ENCODE results near the gene ZNF329. TPM values are rescaled to one million over a fixed set of nuclear protein-coding genes. Genes with fewer than 3 reads are reported as not detected.

Gene ZNF329
- total RNA-seq, 1 experiment from 2014 or later = 14.5 TPM

DNA sequence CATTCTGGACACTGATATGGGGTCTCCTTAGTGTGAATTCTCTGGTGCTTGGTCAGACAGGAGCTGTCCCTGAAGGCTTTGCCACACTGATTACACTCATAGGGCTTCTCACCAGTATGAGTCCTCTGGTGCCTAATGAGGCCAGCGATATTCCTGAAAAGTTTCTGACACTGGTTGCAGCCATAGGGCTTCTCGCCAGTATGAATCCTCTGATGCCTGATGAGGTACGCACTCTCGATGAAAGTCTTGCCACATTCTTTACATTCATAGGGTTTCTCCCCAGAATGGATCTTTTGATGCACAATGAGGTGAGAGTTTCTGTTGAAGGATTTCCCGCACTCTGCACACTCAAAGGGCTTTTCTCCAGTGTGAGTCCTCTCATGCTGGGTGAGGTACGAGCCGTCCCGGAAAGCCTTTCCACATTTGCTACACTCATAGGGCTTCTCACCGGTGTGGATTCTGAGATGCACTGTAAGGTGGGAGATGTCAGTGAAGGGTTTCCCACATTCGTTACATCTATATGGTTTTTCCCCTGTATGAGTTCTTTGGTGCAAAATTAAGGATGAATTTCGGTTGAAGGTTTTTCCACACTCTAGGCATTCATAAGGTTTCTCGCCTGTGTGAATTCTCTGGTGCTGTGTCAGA lies 22.4 kb downstream of the ZNF329 start:
- in situ Hi-C loops (cut with HindIII; ENCODE audit: low sequenced_read_pairs) = no loop called here
- no peak for DNase-seq (ENCODE audit: low spot score)

DNA sequence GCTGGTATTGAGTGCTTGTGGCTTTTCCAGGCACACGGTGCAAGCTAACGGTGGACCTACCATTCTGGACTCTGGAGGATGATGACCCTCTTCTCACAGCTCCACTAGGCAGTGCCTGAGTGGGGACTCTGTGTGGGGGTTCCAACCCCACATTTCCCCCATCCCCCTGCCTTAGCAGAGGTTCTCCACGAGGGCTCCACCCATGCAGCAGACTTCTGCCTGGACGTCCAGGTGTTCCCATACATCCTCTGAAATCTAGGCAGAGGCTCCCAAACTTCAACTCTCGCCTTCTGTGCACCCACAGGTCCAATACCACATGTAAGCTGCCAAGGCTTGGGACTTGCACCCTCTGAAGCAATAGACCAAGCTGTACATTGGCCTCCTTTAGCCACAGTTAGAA lies 27.2 kb downstream of the ZNF329 start:
- in situ Hi-C loops (cut with HindIII; ENCODE audit: low sequenced_read_pairs) = no loop called here
- no peak for DNase-seq (ENCODE audit: low spot score)

DNA sequence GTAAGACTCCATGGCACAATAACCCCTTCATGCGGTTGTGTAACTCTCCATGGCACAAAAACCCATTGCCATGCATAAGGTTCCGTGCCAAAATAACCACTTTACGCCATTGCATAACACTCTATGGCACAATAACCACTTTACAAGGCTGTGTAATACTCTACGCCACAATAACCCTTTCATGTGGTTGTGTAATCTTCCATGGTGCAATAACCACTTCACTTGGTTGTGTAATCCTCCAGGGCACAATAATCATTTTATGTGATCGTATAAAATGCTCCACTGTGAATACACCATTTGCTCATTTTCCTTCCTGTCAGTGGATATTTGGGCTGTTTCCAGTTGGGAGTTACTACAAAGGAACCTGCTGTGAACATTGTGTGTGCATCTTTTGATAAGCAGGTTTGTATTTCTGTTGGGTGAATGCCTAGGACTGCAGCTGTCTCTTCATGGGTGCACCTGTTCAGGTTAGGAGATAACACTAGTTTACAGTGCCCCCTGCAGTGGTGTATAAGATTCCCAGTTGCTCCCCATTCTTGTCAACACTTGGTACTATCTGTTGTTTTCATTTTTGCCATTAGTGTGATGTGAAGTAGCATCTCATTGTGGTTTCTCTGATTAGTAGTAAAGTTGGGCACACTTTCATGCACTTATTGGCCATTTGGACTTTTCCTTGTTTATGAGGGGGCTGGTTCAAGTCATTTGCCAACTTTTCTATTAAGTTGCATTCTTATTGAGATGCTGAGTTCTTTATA lies 31.4 kb downstream of the ZNF329 start:
- no peak for DNase-seq (ENCODE audit: low spot score)
- in situ Hi-C loops (cut with HindIII; ENCODE audit: low sequenced_read_pairs) = no loop called here

DNA sequence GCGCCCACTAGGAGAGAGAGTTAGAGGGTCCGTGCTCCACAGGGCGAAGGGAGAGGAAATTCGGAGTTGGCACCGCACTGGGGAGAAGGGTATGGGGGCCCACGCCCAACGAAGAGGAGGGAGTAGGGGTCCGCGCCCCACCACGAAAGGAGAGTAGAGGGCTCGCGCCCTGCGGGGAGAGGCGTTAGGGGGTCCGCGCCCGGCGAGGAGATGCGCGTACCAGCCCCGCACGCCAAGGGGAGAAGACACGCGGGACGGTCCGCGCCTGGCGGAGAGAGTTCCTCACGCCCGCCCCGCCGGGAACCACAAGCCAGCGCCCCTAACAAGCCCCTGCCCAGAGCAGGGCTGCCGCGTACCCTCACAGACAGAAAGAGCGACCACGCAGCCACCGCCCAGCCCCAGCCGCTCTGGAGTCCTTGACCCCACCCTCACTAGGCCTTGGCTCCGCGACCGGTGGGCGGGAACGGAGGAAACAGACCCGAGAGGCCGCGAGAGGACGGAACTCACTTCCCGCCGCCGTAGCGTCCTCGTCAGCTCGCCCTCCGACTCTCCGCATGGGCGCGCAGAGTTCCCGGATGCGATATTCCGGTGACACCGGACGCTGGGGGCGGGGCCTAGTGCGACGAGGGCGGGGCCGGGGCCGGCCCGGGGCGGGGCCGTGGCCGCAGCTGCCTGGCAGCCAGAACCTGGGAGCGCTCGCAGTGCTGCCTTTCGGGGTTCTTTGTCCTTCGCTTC lies 32.6 kb downstream of the ZNF329 start:
- in situ Hi-C loops (cut with HindIII; ENCODE audit: low sequenced_read_pairs) = no loop called here
- peak; percentile 86 for DNase-seq (ENCODE audit: low spot score)

DNA sequence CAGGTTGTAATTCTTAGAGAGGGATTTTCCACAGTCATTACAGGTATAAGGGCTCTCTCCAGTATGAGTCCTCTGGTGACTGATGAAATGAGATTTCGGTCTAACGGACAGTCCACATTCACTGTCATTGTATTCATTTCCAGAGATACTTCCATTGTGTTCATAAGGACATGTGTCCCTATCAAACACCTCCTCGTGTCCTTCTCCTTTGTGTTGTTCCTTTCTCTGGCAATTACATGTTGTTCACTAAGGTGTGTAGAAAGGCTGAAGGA lies 42.1 kb downstream of the ZNF329 start:
- DNase-seq (ENCODE audit: low spot score) = no peak
- in situ Hi-C loops (cut with HindIII; ENCODE audit: low sequenced_read_pairs) = no loop called here

GRCh38 chr19:58107778-58108545 lies 42.6 kb downstream of the ZNF329 start:
- DNase-seq (ENCODE audit: low spot score) = no peak
- in situ Hi-C loops (cut with HindIII; ENCODE audit: low sequenced_read_pairs) = no loop called here

DNA sequence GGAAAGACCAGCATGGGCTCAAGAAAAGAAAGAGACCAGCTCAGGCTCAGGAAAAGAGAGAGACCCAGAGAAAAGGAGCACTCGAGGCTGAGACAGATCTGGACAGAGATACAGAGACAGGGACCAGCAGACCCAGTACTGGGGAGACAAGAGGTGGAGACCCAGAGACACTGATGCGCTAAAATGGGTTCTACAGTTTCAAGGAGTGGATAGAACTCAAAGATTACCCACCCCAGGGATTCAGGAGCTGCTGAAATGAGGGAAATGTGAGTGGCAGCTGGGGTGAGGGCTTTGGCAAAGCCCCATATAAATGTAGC lies 51.9 kb downstream of the ZNF329 start:
- DNase-seq (ENCODE audit: low spot score) = no peak
- in situ Hi-C loops (cut with HindIII; ENCODE audit: low sequenced_read_pairs) = no loop called here

DNA sequence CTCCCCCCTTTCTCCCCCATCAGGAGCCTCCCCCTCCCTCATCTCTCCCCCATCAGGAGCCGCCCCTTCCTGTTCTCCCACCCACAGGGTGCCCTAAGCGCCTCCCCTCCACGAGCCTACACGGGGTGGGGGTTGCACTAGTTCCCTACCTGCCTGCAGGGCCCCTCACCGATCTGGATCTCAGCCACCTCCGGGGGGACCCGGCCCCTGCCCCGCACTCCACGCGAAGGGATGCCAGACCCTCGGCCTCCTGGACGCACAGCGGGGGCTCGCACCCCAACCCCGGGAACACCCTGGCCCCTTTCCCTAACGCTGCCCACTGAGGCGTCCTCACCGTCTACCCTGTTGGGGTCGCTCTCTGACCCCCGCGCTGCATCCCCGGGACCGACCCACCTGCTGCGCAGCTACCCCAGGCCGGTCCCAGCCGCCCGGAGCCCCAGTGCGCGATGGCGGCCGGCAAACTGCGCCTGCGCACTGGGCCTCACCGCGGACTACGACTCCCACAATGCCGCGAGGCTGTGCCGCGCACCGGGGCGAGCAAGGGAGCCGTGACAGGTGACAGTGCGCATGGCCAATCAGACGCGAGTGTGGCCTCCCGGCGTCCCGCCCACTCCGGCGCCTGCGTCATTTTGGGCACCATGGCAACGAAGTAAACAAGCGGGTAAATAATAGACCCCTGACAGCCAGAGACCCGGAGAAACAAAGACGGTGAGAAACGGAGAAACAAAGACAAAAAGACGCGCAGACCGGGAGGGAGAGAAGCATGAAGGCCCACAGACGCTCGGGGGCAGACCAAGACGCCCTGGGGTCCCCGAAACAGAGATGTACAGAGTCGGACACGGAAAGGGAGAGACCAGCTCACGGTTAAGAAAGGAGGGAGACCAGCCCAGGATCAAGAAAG lies 52.6 kb downstream of the ZNF329 start, which contains the start of gene ZSCAN18:
TSS of gene ZSCAN18 (minus strand) at position 451 of the 901 bp plus-strand sequence. CDS start 7,964 bp downstream, outside the sequence.
- in situ Hi-C loops (cut with HindIII; ENCODE audit: low sequenced_read_pairs) = no loop called here
- DNase-seq (ENCODE audit: low spot score) = peak; percentile 96

DNA sequence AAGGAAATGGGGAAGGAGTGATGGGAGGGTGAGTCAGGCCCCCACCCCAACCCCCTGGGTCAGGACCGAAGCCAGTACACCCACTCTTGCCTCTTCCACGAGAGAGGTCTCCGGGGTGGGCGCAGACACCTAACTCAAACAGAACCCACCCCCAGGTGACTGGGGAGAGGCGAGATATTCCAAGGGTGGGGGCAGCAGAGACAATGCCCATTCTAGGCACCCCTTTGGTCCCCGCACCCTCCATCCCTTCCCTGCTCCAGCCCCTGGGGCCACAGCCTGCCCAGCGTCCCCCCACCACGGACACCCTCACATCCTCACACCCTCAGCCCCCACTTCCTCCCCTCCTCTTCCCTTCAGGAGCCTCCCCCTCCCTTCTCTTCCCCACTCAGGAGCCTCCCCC lies 53.2 kb downstream of the ZNF329 start:
- DNase-seq (ENCODE audit: low spot score) = no peak
- in situ Hi-C loops (cut with HindIII; ENCODE audit: low sequenced_read_pairs) = no loop called here

DNA sequence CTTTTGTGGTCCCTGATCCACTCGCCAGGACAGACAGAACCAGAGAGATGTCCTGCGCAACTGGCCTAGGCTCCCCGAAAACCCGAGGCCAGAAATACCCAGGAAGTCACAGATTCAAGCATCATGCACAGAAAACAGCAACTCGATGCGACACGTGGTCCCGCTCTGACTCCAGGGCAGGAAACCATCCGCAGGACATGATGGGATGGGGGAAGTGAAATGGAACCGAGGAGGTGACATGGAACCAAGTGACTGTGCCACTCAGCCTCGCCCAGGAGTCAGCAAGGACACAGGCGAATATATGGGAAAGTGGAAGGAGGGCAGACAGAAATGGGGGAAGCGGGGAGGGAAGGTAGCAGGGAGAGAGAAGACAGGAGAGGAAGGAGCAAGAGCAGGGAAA lies 53.7 kb downstream of the ZNF329 start:
- in situ Hi-C loops (cut with HindIII; ENCODE audit: low sequenced_read_pairs) = no loop called here

DNA sequence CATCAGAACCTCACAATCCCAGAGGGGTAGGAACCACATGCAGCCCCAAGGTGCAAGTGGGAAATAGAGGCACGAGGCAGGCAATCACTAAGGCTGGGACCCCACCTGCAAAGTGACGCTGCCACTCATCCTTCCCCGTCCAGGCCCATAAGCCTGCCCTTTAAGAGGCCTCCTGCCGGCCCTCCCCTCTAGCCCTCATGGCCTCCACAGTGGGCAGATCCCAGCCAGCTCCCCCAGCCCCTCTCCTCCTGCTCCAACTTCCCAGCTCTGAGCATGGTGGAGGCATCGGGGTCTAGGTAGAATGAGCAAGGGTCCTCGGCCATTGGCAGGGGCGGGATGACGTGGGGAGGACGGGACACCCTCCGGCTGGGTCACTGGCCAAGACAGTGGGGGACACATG lies 55.3 kb downstream of the ZNF329 start:
- in situ Hi-C loops (cut with HindIII; ENCODE audit: low sequenced_read_pairs) = no loop called here
- DNase-seq (ENCODE audit: low spot score) = no peak

More for the DNA sequence above, 53.7 kb downstream of the ZNF329 start:
- no peak for DNase-seq (ENCODE audit: low spot score)

DNA sequence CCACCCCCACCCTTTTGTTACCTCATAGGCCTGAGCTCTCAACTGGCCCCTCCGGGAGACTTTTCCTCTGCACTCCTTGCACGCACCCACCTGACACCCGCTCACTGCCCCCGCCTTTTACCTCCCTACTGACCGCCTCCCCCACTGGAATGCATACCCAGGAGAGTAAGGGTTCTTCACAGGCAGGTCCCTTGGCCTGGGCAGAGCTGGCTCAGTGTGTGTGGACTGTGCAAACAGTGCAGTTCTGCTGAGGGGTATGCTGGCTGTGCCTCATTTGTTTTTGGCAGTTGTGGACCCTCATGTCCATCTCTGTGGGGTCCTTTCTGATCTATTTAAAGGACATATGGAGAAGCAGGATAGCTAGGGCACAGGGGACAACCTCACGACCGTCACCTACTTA lies 57.5 kb downstream of the ZNF329 start:
- in situ Hi-C loops (cut with HindIII; ENCODE audit: low sequenced_read_pairs) = no loop called here
- no peak for DNase-seq (ENCODE audit: low spot score)

DNA sequence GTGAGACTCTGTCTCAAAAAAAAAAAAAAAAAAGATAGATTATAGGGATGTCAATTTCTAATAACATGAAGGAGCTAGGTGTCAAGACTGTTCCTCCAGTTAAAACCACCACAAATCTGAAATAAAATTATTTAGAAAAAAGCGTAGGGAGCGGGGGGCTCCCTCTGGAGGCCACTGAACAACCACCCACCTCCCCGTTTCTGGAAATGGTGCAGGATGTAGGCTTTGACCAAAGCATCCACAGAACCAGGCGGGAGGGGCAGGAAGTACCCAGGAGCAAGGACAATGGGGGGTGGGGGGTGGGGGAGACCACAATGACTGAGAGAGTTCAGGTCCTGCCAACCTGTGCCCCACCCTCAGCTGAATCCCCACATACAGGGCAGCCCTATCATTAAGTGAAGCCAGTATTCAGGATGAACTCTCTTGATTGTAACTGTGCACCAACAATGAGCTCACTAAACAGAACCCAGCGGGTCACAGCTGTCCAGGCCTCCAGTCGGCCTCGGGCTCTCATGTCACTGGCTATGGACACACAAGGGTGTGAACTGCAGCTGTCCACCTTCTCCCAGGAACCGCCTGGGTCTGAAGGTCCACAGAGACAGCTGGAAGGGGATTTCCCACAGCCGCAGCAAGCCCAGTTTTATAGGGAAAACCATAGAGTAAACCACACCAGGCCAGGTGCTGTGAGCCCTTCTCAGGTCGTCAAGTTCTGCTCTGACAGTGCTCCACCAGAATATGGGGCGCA lies 59.2 kb downstream of the ZNF329 start:
- in situ Hi-C loops (cut with HindIII; ENCODE audit: low sequenced_read_pairs) = no loop called here
- DNase-seq (ENCODE audit: low spot score) = no peak

- peak; percentile 44 for DNase-seq (ENCODE audit: low spot score)
- in situ Hi-C loops (cut with HindIII; ENCODE audit: low sequenced_read_pairs) = no loop called here
Observed at GRCh38 chr19:58089846-58090245, 60.7 kb downstream of the ZNF329 start.

- no peak for DNase-seq (ENCODE audit: low spot score)
- in situ Hi-C loops (cut with HindIII; ENCODE audit: low sequenced_read_pairs) = no loop called here
Observed at GRCh38 chr19:58088521-58089052, 62.0 kb downstream of the ZNF329 start.

DNA sequence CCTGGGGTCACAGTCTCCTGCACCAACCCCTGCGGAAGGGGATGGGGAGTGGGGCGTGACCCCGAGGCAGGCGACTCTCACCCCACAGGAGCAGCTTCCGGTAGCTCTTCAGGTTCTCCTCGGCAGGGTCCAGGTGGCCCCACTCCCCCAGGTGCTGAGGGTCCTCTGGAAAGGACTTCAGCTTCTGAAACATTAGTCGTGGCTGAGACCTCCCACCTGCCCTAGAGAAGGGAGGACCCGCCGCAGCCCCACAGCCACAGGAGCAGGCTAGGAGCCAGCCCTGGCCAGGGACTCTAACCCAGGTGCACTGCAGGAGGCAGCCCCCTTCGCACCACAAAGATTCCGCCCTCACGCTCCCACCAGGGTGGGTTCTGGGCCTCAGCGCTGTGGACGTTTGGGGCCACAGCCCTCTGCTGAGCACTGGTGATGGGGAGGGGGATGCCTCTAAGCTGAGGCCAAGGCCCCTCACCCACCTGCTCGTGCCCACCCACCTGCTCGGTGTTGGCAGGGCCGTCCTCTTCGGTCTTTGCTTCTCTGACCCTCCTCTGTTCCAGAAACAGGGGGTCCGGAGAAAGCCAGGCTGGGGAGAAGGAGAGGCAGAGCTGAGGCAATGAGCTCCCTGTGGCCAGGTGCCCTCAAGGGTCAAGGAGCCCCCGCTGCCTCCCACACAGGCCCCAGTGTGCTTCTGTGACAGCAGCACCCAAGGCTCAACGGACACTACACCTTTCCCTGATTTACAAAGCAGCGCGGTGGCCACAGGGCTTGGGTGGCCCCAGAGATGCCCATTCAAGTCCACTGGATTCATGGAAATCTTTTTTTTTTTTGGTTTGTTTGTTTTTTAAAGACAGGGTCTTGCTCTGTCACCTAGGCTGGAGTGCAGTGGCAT lies 63.5 kb downstream of the ZNF329 start:
- in situ Hi-C loops (cut with HindIII; ENCODE audit: low sequenced_read_pairs) = no loop called here
- DNase-seq (ENCODE audit: low spot score) = no peak

DNA sequence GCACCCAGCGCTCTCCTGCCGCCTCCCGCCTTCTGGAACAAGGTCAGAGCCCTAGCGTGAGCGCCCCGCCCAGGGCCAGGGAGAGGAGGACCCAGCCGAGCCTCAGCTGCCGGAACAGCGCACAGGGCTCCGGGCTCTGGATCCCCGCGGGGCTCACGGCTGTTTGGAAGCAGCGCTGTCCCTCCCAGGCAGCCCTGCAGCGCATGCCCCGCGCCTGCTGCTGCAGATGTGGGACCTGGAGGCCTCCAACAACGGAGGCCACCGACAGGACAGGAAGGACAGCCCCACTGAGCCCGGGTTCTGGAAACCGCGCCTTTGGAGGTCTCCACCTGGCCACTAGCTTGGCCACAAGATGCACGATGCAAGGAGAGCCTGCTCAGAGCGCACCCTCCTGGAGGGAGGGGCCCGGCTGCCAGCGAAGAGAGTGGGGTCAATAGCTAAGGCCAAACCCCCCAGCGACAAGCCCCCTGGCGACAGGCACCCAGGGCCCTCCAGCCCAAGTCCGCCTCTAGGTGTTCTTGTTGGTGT lies 65.2 kb downstream of the ZNF329 start:
- in situ Hi-C loops (cut with HindIII; ENCODE audit: low sequenced_read_pairs) = no loop called here
- DNase-seq (ENCODE audit: low spot score) = no peak

Data from G401 (cell line).